Erythroblast (primary cell): ENCODE data around the gene KIAA0753.

Experiments used
- DNase-seq, 2 experiments: peaks; one replicate each; lab custom pipeline; 2025; lab: John Stamatoyannopoulos, UW
- GATA1 ChIP-seq: IDR thresholded peaks from 2 replicates; pipeline ENCODE4 v1.6.1; 2011; ENCODE audit warnings: low read depth, mild to moderate bottlenecking, control low read depth, low read length, moderate library complexity
- POLR2A ChIP-seq: IDR thresholded peaks from 2 replicates; pipeline ENCODE4 v1.6.1; 2011; ENCODE audit warnings: mild to moderate bottlenecking, low read length

KIAA0753 gene

GRCh38 chr17:6555331-6556120, 85.0 kb downstream of the KIAA0753 start:
- TF ChIP-seq GATA1 (no peak), POLR2A (no peak)
- no peak for DNase-seq

GRCh38 chr17:6554871-6555330, 85.6 kb downstream of the KIAA0753 start:
- no peak for TF ChIP-seq GATA1
- TF ChIP-seq POLR2A = no peak

GRCh38 chr17:6554342-6554741, 86.2 kb downstream of the KIAA0753 start:
- TF ChIP-seq POLR2A (no peak), GATA1 (no peak)

More at GRCh38 chr17:6554871-6555330, 85.6 kb downstream of the KIAA0753 start:
- DNase-seq = no peak

GRCh38 chr17:6551869-6552531, 88.5 kb downstream of the KIAA0753 start:
- no peak for TF ChIP-seq POLR2A
- TF ChIP-seq GATA1 = no peak
- no peak for DNase-seq

More at GRCh38 chr17:6554342-6554741, 86.2 kb downstream of the KIAA0753 start:
- DNase-seq = no peak

GRCh38 chr17:6551356-6551755, 89.2 kb downstream of the KIAA0753 start:
- no peak for DNase-seq
- TF ChIP-seq GATA1 (no peak), POLR2A (no peak)

- no peak for DNase-seq
- TF ChIP-seq GATA1 (no peak), POLR2A (no peak)
Measured at GRCh38 chr17:6549384-6550036, 91.0 kb downstream of the KIAA0753 start.

GRCh38 chr17:6548578-6549330, 91.8 kb downstream of the KIAA0753 start:
- no peak for DNase-seq
- TF ChIP-seq POLR2A (no peak), GATA1 (no peak)

GRCh38 chr17:6548034-6548433, 92.5 kb downstream of the KIAA0753 start:
- TF ChIP-seq GATA1 = no peak
- TF ChIP-seq POLR2A = no peak
- no peak for DNase-seq

- TF ChIP-seq POLR2A (no peak), GATA1 (no peak)
- no peak for DNase-seq
Measured at GRCh38 chr17:6547336-6547735, 93.2 kb downstream of the KIAA0753 start.

- no peak for DNase-seq
- TF ChIP-seq POLR2A (no peak), GATA1 (no peak)
Measured at GRCh38 chr17:6546069-6546718, 94.3 kb downstream of the KIAA0753 start.

- DNase-seq = no peak
- no peak for TF ChIP-seq POLR2A
- no peak for TF ChIP-seq GATA1
Measured at GRCh38 chr17:6545291-6545690, 95.2 kb downstream of the KIAA0753 start.

GRCh38 chr17:6544011-6544370, 96.5 kb downstream of the KIAA0753 start:
- no peak for DNase-seq
- TF ChIP-seq GATA1 = no peak
- no peak for TF ChIP-seq POLR2A
